H1 (cell line): ENCODE data around the gene ERVV-1. TPM values are rescaled to one million over a fixed set of nuclear protein-coding genes. Genes with fewer than 3 reads are reported as not detected.

Experiments
- CTCF ChIA-PET: fragments of 300-600 bp; sonication (Branson Sonifier 250); formaldehyde crosslinking; loops from one replicate; lab custom pipeline; 2021; ENCODE audit not compliant: partially characterized antibody; lab: Charles Lee
- POLR2A ChIA-PET: fragments of 300-600 bp; sonication (Branson Sonifier 250); formaldehyde crosslinking; loops from one replicate; lab custom pipeline; 2021; ENCODE audit warnings: inconsistent platforms; ENCODE audit not compliant: partially characterized antibody; lab: Charles Lee
- DNase-seq, 2 experiments: peaks; one replicate each; pipeline versions ENCODE4 v3.0.0 to v3.0.0-alpha.2; 2010 to 2022; ENCODE audit warnings: low spot score in 2 of 2, low read depth in 1 of 2, mixed read lengths in 1 of 2
- FAIRE-seq: peaks from 2 replicates; lab custom pipeline; 2011; peaks lifted over from hg19 to GRCh38; lab: Jason Lieb, UNC
- H2AFZ ChIP-seq: 2 replicates; pipeline ENCODE4 v1.8.1; 2012; ENCODE audit warnings: low read length, inconsistent platforms
- H2AK5ac ChIP-seq: 2 replicates; pipeline ENCODE4 v1.6.1; 2013; ENCODE audit warnings: low read depth, low read length
- H2BK120ac ChIP-seq: replicated peaks from 2 replicates; pipeline ENCODE3; 2013; ENCODE audit warnings: low read depth, low read length, inconsistent platforms
- H2BK12ac ChIP-seq: 2 replicates; pipeline ENCODE4 v1.6.1; 2013; ENCODE audit warnings: low read depth, low read length
- H2BK15ac ChIP-seq: 2 replicates; pipeline ENCODE4 v1.6.1; 2013; ENCODE audit warnings: low read length
- H2BK20ac ChIP-seq: 2 replicates; pipeline ENCODE4 v1.6.1; 2013; ENCODE audit warnings: low read length
- H2BK5ac ChIP-seq: 2 replicates; pipeline ENCODE4 v1.6.1; 2013; ENCODE audit warnings: low read depth, low read length
- H3K14ac ChIP-seq: 2 replicates; pipeline ENCODE4 v1.6.1; 2013; ENCODE audit warnings: inconsistent platforms; ENCODE audit not compliant: insufficient read length
- H3K18ac ChIP-seq: 2 replicates; pipeline ENCODE4 v1.6.1; 2013; ENCODE audit warnings: low read length; ENCODE audit errors: extremely low read depth
- H3K23ac ChIP-seq: 2 replicates; pipeline ENCODE4 v1.6.1; 2013; ENCODE audit warnings: inconsistent platforms; ENCODE audit not compliant: insufficient read length
- H3K23me2 ChIP-seq: 2 replicates; pipeline ENCODE4 v1.6.1; 2013; ENCODE audit warnings: low read depth, low read length
- H3K27ac ChIP-seq: 2 replicates; pipeline ENCODE4 v1.6.1; 2011; ENCODE audit warnings: low read depth, low read length, inconsistent platforms
- H3K27me3 ChIP-seq, 4 experiments: replicated peaks in 1 of 4; 1 replicate in 1 of 4; 2 replicates in 3 of 4; pipeline versions ENCODE4 v1.6.1 to v1.8.1; 2011 to 2013; ENCODE audit warnings: low read length in 3 of 4, mild to moderate bottlenecking in 3 of 4, inconsistent platforms in 2 of 4, mixed read lengths in 2 of 4, moderate library complexity in 1 of 4; ENCODE audit not compliant: control insufficient read depth in 3 of 4, insufficient read depth in 3 of 4; ENCODE audit errors: extremely low read depth in 1 of 4
- H3K36me3 ChIP-seq, 4 experiments: 2 replicates each; pipeline versions ENCODE4 v1.6.1 to v1.8.1; 2011 to 2013; ENCODE audit warnings: mild to moderate bottlenecking in 4 of 4, low read length in 3 of 4, moderate library complexity in 2 of 4, control low read depth in 1 of 4, inconsistent platforms in 1 of 4; ENCODE audit not compliant: insufficient read depth in 4 of 4, control insufficient read depth in 2 of 4
- H3K4ac ChIP-seq: replicated peaks from 2 replicates; pipeline ENCODE3; 2013; ENCODE audit warnings: low read length, low read depth, mixed read lengths, inconsistent platforms; ENCODE audit not compliant: insufficient read length
- H3K4me1 ChIP-seq, 4 experiments: replicated peaks in 1 of 4; 1 replicate in 1 of 4; 2 replicates in 3 of 4; pipeline versions ENCODE4 v1.6.1 to v1.8.1; 2011 to 2013; ENCODE audit warnings: low read length in 3 of 4, inconsistent platforms in 2 of 4, mixed read lengths in 1 of 4; ENCODE audit not compliant: insufficient read depth in 4 of 4, control insufficient read depth in 3 of 4
- H3K4me2 ChIP-seq, 2 experiments: 2 replicates each; pipeline versions ENCODE4 v1.6.1 to v1.8.1; 2011 to 2013; ENCODE audit warnings: low read depth in 2 of 2, low read length in 2 of 2, control low read depth in 1 of 2, inconsistent platforms in 1 of 2, mild to moderate bottlenecking in 1 of 2; ENCODE audit not compliant: insufficient read depth in 1 of 2
- H3K4me3 ChIP-seq, 4 experiments: fragments of 200-600, 300-600 bp in 1 of 4; sonication (generic), shearing (Covaris generic), sonication (Bioruptor Twin) in 1 of 4; 2 replicates each; pipeline versions ENCODE4 v1.5.1 to v1.8.1; 2011 to 2016; ENCODE audit warnings: low read length in 4 of 4, low read depth in 3 of 4, control low read depth in 2 of 4, inconsistent platforms in 2 of 4, mild to moderate bottlenecking in 2 of 4, mixed read lengths in 1 of 4, moderate library complexity in 1 of 4; ENCODE audit not compliant: insufficient read depth in 2 of 4; ENCODE audit errors: extremely low read depth in 1 of 4
- H3K56ac ChIP-seq: replicated peaks from 2 replicates; pipeline ENCODE3; 2013; ENCODE audit warnings: low read depth, mild to moderate bottlenecking, mixed read lengths, low read length, inconsistent platforms; ENCODE audit not compliant: insufficient read length
- H3K79me1 ChIP-seq: 2 replicates; pipeline ENCODE4 v1.6.1; 2013; ENCODE audit warnings: low read depth, low read length, control low read depth
- H3K79me2 ChIP-seq, 2 experiments: 2 replicates each; pipeline versions ENCODE4 v1.6.1 to v1.8.1; 2012 to 2013; ENCODE audit warnings: low read length in 2 of 2, mild to moderate bottlenecking in 2 of 2, inconsistent platforms in 1 of 2; ENCODE audit not compliant: insufficient read depth in 2 of 2, control insufficient read depth in 1 of 2
- H3K9ac ChIP-seq, 4 experiments: replicated peaks in 1 of 4; 1 replicate in 1 of 4; 2 replicates in 3 of 4; pipeline versions ENCODE4 v1.6.1 to v1.8.1; 2011 to 2013; ENCODE audit warnings: low read depth in 3 of 4, low read length in 3 of 4, control low read depth in 2 of 4, mild to moderate bottlenecking in 2 of 4, moderate library complexity in 2 of 4, inconsistent platforms in 1 of 4; ENCODE audit errors: extremely low read depth in 1 of 4
- H3K9me3 ChIP-seq, 2 experiments: 2 replicates each; pipeline versions ENCODE4 v1.6.1 to v1.8.1; 2012 to 2013; ENCODE audit warnings: mild to moderate bottlenecking in 2 of 2, moderate library complexity in 2 of 2, control low read depth in 1 of 2, inconsistent platforms in 1 of 2, low read depth in 1 of 2, low read length in 1 of 2, mixed read lengths in 1 of 2; ENCODE audit not compliant: insufficient read depth in 2 of 2
- H4K20me1 ChIP-seq, 2 experiments: replicated peaks in 1 of 2; 2 replicates each; pipeline versions ENCODE3 to v1.8.1; 2011 to 2013; ENCODE audit warnings: inconsistent platforms in 2 of 2, low read length in 2 of 2, mild to moderate bottlenecking in 1 of 2; ENCODE audit not compliant: insufficient read depth in 2 of 2, control insufficient read depth in 1 of 2
- H4K5ac ChIP-seq: 2 replicates; pipeline ENCODE4 v1.6.1; 2013; ENCODE audit warnings: low read length, low read depth, mixed read lengths, inconsistent platforms; ENCODE audit not compliant: insufficient read length
- H4K8ac ChIP-seq: 2 replicates; pipeline ENCODE4 v1.8.0; 2013; ENCODE audit warnings: mild to moderate bottlenecking, moderate library complexity, low read length, inconsistent platforms; ENCODE audit not compliant: insufficient read depth; ENCODE audit errors: extremely low read depth
- H4K91ac ChIP-seq: replicated peaks from 2 replicates; pipeline ENCODE3; 2013; ENCODE audit warnings: low read length, mixed read lengths, inconsistent platforms; ENCODE audit not compliant: insufficient read length
- ATF2 ChIP-seq: IDR thresholded peaks from 2 replicates; pipeline ENCODE4 v1.6.1; 2012; ENCODE audit warnings: low read length, inconsistent platforms
- BCL11A ChIP-seq, 2 experiments: IDR thresholded peaks; one replicate each; pipeline ENCODE4 v1.6.1; 2011; ENCODE audit warnings: low read depth in 2 of 2, low read length in 2 of 2, mild to moderate bottlenecking in 2 of 2
- CBX5 ChIP-seq: fragments of 300-800, 300-1000 bp; sonication (generic); IDR thresholded peaks from 2 replicates; pipeline ENCODE4 v1.7.1; 2016; ENCODE audit warnings: antibody characterized with exemption, low read length, low read depth
- EGR1 ChIP-seq: IDR thresholded peaks from 2 replicates; pipeline ENCODE4 v1.6.1; 2011; ENCODE audit warnings: low read depth, low read length, borderline replicate concordance
- HDAC2 ChIP-seq, 2 experiments: fragments of 300-600 bp in 1 of 2; sonication (generic) in 1 of 2; IDR thresholded peaks; 2 replicates each; pipeline ENCODE4 v1.6.1; 2011 to 2012; ENCODE audit warnings: low read depth in 2 of 2, low read length in 2 of 2, mild to moderate bottlenecking in 2 of 2, moderate library complexity in 2 of 2, borderline replicate concordance in 1 of 2, inconsistent platforms in 1 of 2
- RFX5 ChIP-seq: IDR thresholded peaks from 2 replicates; pipeline ENCODE4 v1.6.1; 2011; ENCODE audit warnings: low read depth, low read length, improper control_type of control experiment, borderline replicate concordance
- RNF2 ChIP-seq: fragments of 200-900, 300-1000 bp; sonication (generic); IDR thresholded peaks from 2 replicates; pipeline ENCODE4 v1.7.1; 2016; ENCODE audit warnings: borderline replicate concordance, low read depth, mild to moderate bottlenecking, antibody characterized with exemption, low read length; ENCODE audit not compliant: poor library complexity, severe bottlenecking; ENCODE audit errors: missing control alignments
- RXRA ChIP-seq: IDR thresholded peaks from 2 replicates; pipeline ENCODE4 v1.6.1; 2011; ENCODE audit warnings: low read depth, mild to moderate bottlenecking, low read length, moderate library complexity; ENCODE audit not compliant: insufficient read depth
- SRF ChIP-seq: IDR thresholded peaks from 2 replicates; pipeline ENCODE4 v1.6.1; 2011; ENCODE audit warnings: mild to moderate bottlenecking, low read depth, low read length, moderate library complexity
- TAF1 ChIP-seq: IDR thresholded peaks from 2 replicates; pipeline ENCODE4 v1.6.1; 2011; ENCODE audit warnings: mild to moderate bottlenecking, low read depth, low read length
- WGBS, 2 experiments: shearing (Covaris generic) in 1 of 2; methylation state at CpG; one replicate each; pipeline versions ENCODE4 v1.1.6 to v1.1.7; 2013 to 2015; ENCODE audit warnings: low lambda C conversion rate in 2 of 2, mixed read lengths in 2 of 2, inconsistent platforms in 1 of 2, low coverage in 1 of 2, missing lambda C conversion rate in 1 of 2; ENCODE audit not compliant: insufficient replicate concordance in 2 of 2, insufficient coverage in 1 of 2, insufficient read length in 1 of 2; ENCODE audit errors: extremely low coverage in 1 of 2, missing lambda C conversion rate in 1 of 2; 5-methylcytosine and 5-hydroxymethylcytosine counted together
- polyA plus RNA-seq, 7 experiments: library from polyadenylated mRNA; depleted of rRNA in 3 of 7; stranded (reverse) in 5 of 7; unstranded in 2 of 7; fragments of >200 nt in 5 of 7; fragments of 200-250 nt in 2 of 7; gene quantifications; 1 replicate in 5 of 7; 2 replicates in 1 of 7; 4 replicates in 1 of 7; pipeline versions ENCODE4 v1.2.1 to v1.2.3, GENCODE V29; 2011 to 2013; ENCODE audit warnings: missing spikeins in 2 of 7, mixed read lengths in 2 of 7
- total RNA-seq: library from RNA; stranded (reverse); fragmentation: NEBNext Ultra II Directional; extraction: Animal tissue kit (Norgen Biotek cat#: 25700); gene quantifications from 2 replicates; pipeline ENCODE4 v1.2.1, GENCODE V29; 2021

The ERVV-1 gene
- total and polyA plus RNA-seq, 2 of the 8 experiments (the other 6 are each of a cell fraction or from before 2014, with no cell fraction given) = not detected

DNA sequence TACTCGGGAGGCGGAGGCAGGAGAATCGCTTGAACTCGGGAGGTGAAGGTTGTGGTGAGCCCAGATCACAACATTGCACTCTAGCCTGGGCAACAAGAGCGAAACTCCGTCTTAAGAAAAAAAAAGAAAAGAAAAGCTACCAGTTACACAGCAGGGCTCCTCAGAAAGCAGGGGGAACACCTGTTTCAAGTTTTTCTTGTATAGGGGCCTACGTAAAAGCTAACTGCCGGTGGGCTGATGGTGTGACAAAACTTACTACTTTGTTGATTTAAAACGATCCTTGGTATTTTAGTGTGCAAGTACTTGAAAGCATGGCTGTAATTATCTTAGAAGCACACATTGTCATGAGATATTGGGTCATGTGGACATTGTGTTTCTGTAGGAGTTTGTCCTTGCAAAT, 15.7 kb upstream of the ERVV-1 start:
- Histone ChIP-seq H2BK5ac (no peak overlapping the region), H2AFZ (no peak overlapping the region), H3K9me3 (no peaks in the 10 kb centered on the region; a peak in 1 of 4 replicates), H3K27ac (no peak overlapping the region), H3K79me1 (no peaks in the 10 kb centered on the region), H4K91ac (no peak overlapping the region), H2BK120ac (no peak overlapping the region), H3K23me2 (peaks cover 5% of the 10 kb centered on the region), H2BK15ac (no peak overlapping the region), H2BK12ac (no peak overlapping the region), H3K9ac (no peak overlapping the region; a peak in 1 of 7 replicates), H3K18ac (no peak overlapping the region), H3K4me1 (peaks cover 0 to 4% (median 1%) of the 10 kb centered on the region in 4 experiments; a peak in 3 of 7 replicates), H3K4me2 (peak overlapping the region; percentile 39 to 68), H4K20me1 (no peaks in the 10 kb centered on the region), H3K23ac (no peak overlapping the region), H3K4ac (no peak overlapping the region), H4K5ac (no peak overlapping the region), H3K14ac (no peak overlapping the region), H3K56ac (no peak overlapping the region), H2BK20ac (no peak overlapping the region), H3K4me3 (peak overlapping the region in 2 of 4 experiments; percentile 29 to 51; a peak in 4 of 8 replicates), H3K79me2 (no peaks in the 10 kb centered on the region), H3K36me3 (no peaks in the 10 kb centered on the region), H2AK5ac (no peak overlapping the region), H4K8ac (no peak overlapping the region), H3K27me3 (peaks cover under 1 to 7% (median 4%) of the 10 kb centered on the region in 4 experiments)
- peak; percentile 48 for FAIRE-seq
- WGBS, 2 experiments = 59% methylated on average over 9 of the region's 9 CpGs; no CpG with 5 or more reads in 1 of the 2 experiments
- CTCF ChIA-PET = interaction anchor here (0.6 to 3.1 kb wide), 7 partner anchors 9 to 1394 kb away, joined by 3 to 13 read pairs (median 3); no protein-coding TSS in a partner anchor
- TF ChIP-seq SRF (no peak), CBX5 (no peak), RXRA (no peak), HDAC2 (IDR thresholded peaks at IDR 0.05; ENCODE audit: borderline replicate concordance in 1 of 2, low read depth in 2 of 2, low read length in 2 of 2) (no peak), TAF1 (no peak), RNF2 (no peak), RFX5 (no peak), ATF2 (no peak), EGR1 (no peak), BCL11A (IDR thresholded peaks at IDR 0.05; ENCODE audit: low read depth in 2 of 2, low read length in 2 of 2) (no peak)
- POLR2A ChIA-PET = interaction anchor here (0.6 to 1.2 kb wide), 4 partner anchors 13 to 52 kb away, joined by 3 to 4 read pairs (median 4); partner anchors contain the start of gene ZNF816
- DNase-seq = no peak
